SJCRH30 (cell line): ENCODE data around the gene DIP2A. TPM values are rescaled to one million over a fixed set of nuclear protein-coding genes. Genes with fewer than 3 reads are reported as not detected.
"Not testable (repeated sequence)": the region's sequence is repeated elsewhere in the genome, so short reads cannot be mapped to it uniquely, and the experiment has no call there.

Experiments used
- DNase-seq, 2 experiments: peaks; one replicate each; pipeline ENCODE4 v3.0.0-alpha.2; 2015 to 2020
- H3K27ac ChIP-seq: fragments of 250-450 bp; sonication (Bioruptor Pico); 2 replicates; pipeline ENCODE4 v1.5.1; 2020; ENCODE audit warnings: mild to moderate bottlenecking, moderate library complexity
- H3K27me3 ChIP-seq: fragments of 250-450 bp; sonication (Bioruptor Pico); 2 replicates; pipeline ENCODE4 v1.5.1; 2020; ENCODE audit warnings: mild to moderate bottlenecking, moderate library complexity
- H3K36me3 ChIP-seq: fragments of 250-450 bp; sonication (Bioruptor Pico); 2 replicates; pipeline ENCODE4 v1.5.1; 2020; ENCODE audit warnings: mild to moderate bottlenecking, moderate library complexity
- H3K4me1 ChIP-seq: fragments of 250-450 bp; sonication (Bioruptor Pico); 2 replicates; pipeline ENCODE4 v1.5.1; 2020; ENCODE audit warnings: mild to moderate bottlenecking, moderate library complexity
- H3K4me3 ChIP-seq: fragments of 250-450 bp; sonication (Bioruptor Pico); 2 replicates; pipeline ENCODE4 v1.5.1; 2020; ENCODE audit warnings: mild to moderate bottlenecking, moderate library complexity
- H3K9me3 ChIP-seq: fragments of 250-450 bp; sonication (Bioruptor Pico); replicated peaks from 2 replicates; pipeline ENCODE4 v1.5.1; 2020; ENCODE audit warnings: mild to moderate bottlenecking, moderate library complexity
- total RNA-seq: library from RNA; depleted of rRNA; stranded (reverse); fragments of >200 nt; shearing (Covaris generic); gene quantifications from 2 replicates; pipeline ENCODE4 v1.2.3, GENCODE V29; 2014

The DIP2A gene
- total RNA-seq, 1 experiment from 2014 or later = 27.0 TPM

GRCh38 chr21:46452710-46453109 is 6.0 kb upstream of the DIP2A start:
- Histone ChIP-seq H3K27ac (no peak overlapping the region), H3K4me1 (no peaks in the 10 kb centered on the region; the same call in 1 of the 2 replicates), H3K27me3 (no peaks in the 10 kb centered on the region), H3K4me3 (no peak overlapping the region), H3K36me3 (peaks cover 6% of the 10 kb centered on the region), H3K9me3 (peaks cover 3% of the 10 kb centered on the region; the same call in 1 of the 2 replicates)
- no peak for DNase-seq

- peaks cover 4% of the 10 kb centered on the region for H3K36me3 ChIP-seq
- no peak for DNase-seq
- no peak overlapping the region for H3K4me3 ChIP-seq
- no peaks in the 10 kb centered on the region; the same call in 1 of the 2 replicates for H3K4me1 ChIP-seq
- no peak overlapping the region for H3K27ac ChIP-seq
- H3K27me3 ChIP-seq = no peaks in the 10 kb centered on the region
- H3K9me3 ChIP-seq = no peaks in the 10 kb centered on the region
Measured at GRCh38 chr21:46454142-46454541, 4.5 kb upstream of the DIP2A start.

- Histone ChIP-seq H3K9me3 (no peaks in the 10 kb centered on the region), H3K4me3 (no peak overlapping the region), H3K27me3 (no peaks in the 10 kb centered on the region), H3K4me1 (peaks cover under 1% of the 10 kb centered on the region; the same call in 1 of the 2 replicates), H3K27ac (no peak overlapping the region), H3K36me3 (peaks cover 4% of the 10 kb centered on the region)
- no peak for DNase-seq
Measured at GRCh38 chr21:46454634-46455390, 3.9 kb upstream of the DIP2A start.

- Histone ChIP-seq H3K9me3 (no peaks in the 10 kb centered on the region), H3K27ac (no peak overlapping the region), H3K27me3 (no peaks in the 10 kb centered on the region), H3K36me3 (peaks cover 4% of the 10 kb centered on the region), H3K4me3 (no peak overlapping the region), H3K4me1 (peaks cover 6% of the 10 kb centered on the region; the same call in 1 of the 2 replicates)
- peak; percentile 17 to 41 for DNase-seq
Measured at GRCh38 chr21:46455575-46456385, 2.9 kb upstream of the DIP2A start.

GRCh38 chr21:46456750-46457149 is 1.9 kb upstream of the DIP2A start:
- no peak overlapping the region for H3K27ac ChIP-seq
- H3K27me3 ChIP-seq = no peaks in the 10 kb centered on the region
- no peak overlapping the region for H3K4me3 ChIP-seq
- DNase-seq = no peak
- H3K9me3 ChIP-seq = no peaks in the 10 kb centered on the region
- H3K4me1 ChIP-seq = peaks cover 6% of the 10 kb centered on the region; the same call in 1 of the 2 replicates
- peaks cover 4% of the 10 kb centered on the region for H3K36me3 ChIP-seq

- peaks cover 6% of the 10 kb centered on the region; the same call in 1 of the 2 replicates for H3K4me1 ChIP-seq
- H3K36me3 ChIP-seq = peaks cover 7% of the 10 kb centered on the region
- H3K27ac ChIP-seq = peak overlapping the region; percentile 91
- peak overlapping the region; percentile 82 for H3K4me3 ChIP-seq
- DNase-seq = peak; percentile 51 to 58
- H3K27me3 ChIP-seq = no peaks in the 10 kb centered on the region
- no peaks in the 10 kb centered on the region for H3K9me3 ChIP-seq
Measured at GRCh38 chr21:46457801-46458314, 833 bp upstream of the DIP2A start.

GRCh38 chr21:46459024-46459355 is 299 bp downstream of the DIP2A start:
- no peak for DNase-seq
- H3K4me3 ChIP-seq = peak overlapping the region; percentile 82
- H3K27ac ChIP-seq = peak overlapping the region; percentile 53; the same call in 1 of the 2 replicates
- no peaks in the 10 kb centered on the region for H3K9me3 ChIP-seq
- H3K4me1 ChIP-seq = peaks cover 6% of the 10 kb centered on the region; the same call in 1 of the 2 replicates
- peaks cover 13% of the 10 kb centered on the region for H3K36me3 ChIP-seq
- no peaks in the 10 kb centered on the region for H3K27me3 ChIP-seq

- no peaks in the 10 kb centered on the region for H3K27me3 ChIP-seq
- H3K36me3 ChIP-seq = peaks cover 15% of the 10 kb centered on the region
- no peak overlapping the region for H3K27ac ChIP-seq
- peak overlapping the region; percentile 82 for H3K4me3 ChIP-seq
- H3K4me1 ChIP-seq = peaks cover 6% of the 10 kb centered on the region; the same call in 1 of the 2 replicates
- peak; percentile 14 to 30 for DNase-seq
- H3K9me3 ChIP-seq = no peaks in the 10 kb centered on the region
Measured at GRCh38 chr21:46459356-46460112, 843 bp downstream of the DIP2A start.

- no peak overlapping the region for H3K27ac ChIP-seq
- H3K9me3 ChIP-seq = no peaks in the 10 kb centered on the region
- H3K36me3 ChIP-seq = peaks cover 18% of the 10 kb centered on the region
- H3K27me3 ChIP-seq = no peaks in the 10 kb centered on the region
- peaks cover 6% of the 10 kb centered on the region; the same call in 1 of the 2 replicates for H3K4me1 ChIP-seq
- no peak for DNase-seq
- no peak overlapping the region for H3K4me3 ChIP-seq
Measured at GRCh38 chr21:46461909-46462308, 3.2 kb downstream of the DIP2A start.

- H3K4me1 ChIP-seq, H3K27ac ChIP-seq, H3K27me3 ChIP-seq: not testable (repeated sequence)
Measured at GRCh38 chr21:46465153-46465552, 6.5 kb downstream of the DIP2A start.

GRCh38 chr21:46465651-46466050 is 7.0 kb downstream of the DIP2A start:
- Histone ChIP-seq H3K9me3 (no peaks in the 10 kb centered on the region), H3K4me3 (no peak overlapping the region), H3K27ac (no peak overlapping the region), H3K36me3 (peaks cover 21% of the 10 kb centered on the region), H3K27me3 (no peaks in the 10 kb centered on the region), H3K4me1 (no peaks in the 10 kb centered on the region)
- no peak for DNase-seq

More at GRCh38 chr21:46465153-46465552, 6.5 kb downstream of the DIP2A start:
- DNase-seq, H3K4me3 ChIP-seq, H3K9me3 ChIP-seq: not testable (repeated sequence)
- H3K36me3 ChIP-seq = peaks cover 21% of the 10 kb centered on the region

- H3K27me3 ChIP-seq = no peaks in the 10 kb centered on the region
Measured at GRCh38 chr21:46468108-46468774, 9.6 kb downstream of the DIP2A start.

GRCh38 chr21:46469275-46469674 is 10.6 kb downstream of the DIP2A start:
- Histone ChIP-seq H3K36me3 (peaks cover 12% of the 10 kb centered on the region), H3K4me1 (no peaks in the 10 kb centered on the region), H3K9me3 (no peaks in the 10 kb centered on the region), H3K4me3 (no peak overlapping the region), H3K27me3 (no peaks in the 10 kb centered on the region), H3K27ac (no peak overlapping the region)
- DNase-seq = no peak

More at GRCh38 chr21:46468108-46468774, 9.6 kb downstream of the DIP2A start:
- no peak overlapping the region for H3K4me3 ChIP-seq
- H3K9me3 ChIP-seq = no peaks in the 10 kb centered on the region
- no peaks in the 10 kb centered on the region for H3K4me1 ChIP-seq
- H3K27ac ChIP-seq = no peak overlapping the region
- peaks cover 14% of the 10 kb centered on the region for H3K36me3 ChIP-seq
- DNase-seq = no peak

- no peaks in the 10 kb centered on the region for H3K27me3 ChIP-seq
- no peak for DNase-seq
- H3K4me1 ChIP-seq = no peaks in the 10 kb centered on the region
- H3K9me3 ChIP-seq = no peaks in the 10 kb centered on the region
- H3K4me3 ChIP-seq = no peak overlapping the region
- H3K36me3 ChIP-seq = peaks cover 3% of the 10 kb centered on the region; the same call in 1 of the 2 replicates
- H3K27ac ChIP-seq = no peak overlapping the region
Measured at GRCh38 chr21:46471514-46471913, 12.8 kb downstream of the DIP2A start.
